HepG2 (cell line): ENCODE data around the gene PRKCZ. TPM values are rescaled to one million over a fixed set of nuclear protein-coding genes. Genes with fewer than 3 reads are reported as not detected.

Experiments
- FOSL1 ChIP-seq: sonication (generic); formaldehyde crosslinking; IDR thresholded peaks from 2 replicates; pipeline ENCODE4 v1.9.0; 2021; ENCODE audit warnings: missing genetic modification reagents, borderline replicate concordance
- GLI4 ChIP-seq: sonication (generic); formaldehyde crosslinking; IDR thresholded peaks from 2 replicates; pipeline ENCODE4 v1.5.1; 2020; ENCODE audit warnings: missing genetic modification reagents, mild to moderate bottlenecking, moderate library complexity, borderline replicate concordance
- HMGA1 ChIP-seq: sonication (generic); formaldehyde crosslinking; conservative IDR thresholded peaks from 2 replicates; pipeline ENCODE4 v1.4.0; 2020; ENCODE audit warnings: missing genetic modification reagents
- HOXA9 ChIP-seq: sonication (generic); formaldehyde crosslinking; IDR thresholded peaks from 2 replicates; pipeline ENCODE4 v1.8.1; 2022; ENCODE audit warnings: missing genetic modification reagents, mild to moderate bottlenecking, moderate library complexity, borderline replicate concordance
- KLF6 ChIP-seq: IDR thresholded peaks from 2 replicates; pipeline ENCODE4 v1.8.0; 2016; ENCODE audit warnings: missing biosample characterization, missing genetic modification reagents
- KMT2A ChIP-seq: sonication (generic); formaldehyde crosslinking; IDR thresholded peaks from 2 replicates; pipeline ENCODE4 v1.4.0; 2020; ENCODE audit warnings: missing genetic modification reagents
- MEF2D ChIP-seq: sonication (generic); formaldehyde crosslinking; IDR thresholded peaks from 2 replicates; pipeline ENCODE4 v1.5.1; 2020; ENCODE audit warnings: mild to moderate bottlenecking, missing genetic modification reagents
- MEIS2 ChIP-seq: sonication (generic); formaldehyde crosslinking; IDR thresholded peaks from 2 replicates; pipeline ENCODE4 v1.9.0; 2021; ENCODE audit warnings: mild to moderate bottlenecking, missing genetic modification reagents
- NCOA1 ChIP-seq: sonication (generic); formaldehyde crosslinking; IDR thresholded peaks from 2 replicates; pipeline ENCODE4 v1.9.0; 2021; ENCODE audit warnings: missing genetic modification reagents
- NFIB ChIP-seq: sonication (generic); formaldehyde crosslinking; IDR thresholded peaks from 2 replicates; pipeline ENCODE4 v1.9.0; 2021; ENCODE audit warnings: missing genetic modification reagents, mild to moderate bottlenecking, borderline replicate concordance
- PRDM4 ChIP-seq: sonication (generic); formaldehyde crosslinking; IDR thresholded peaks from 2 replicates; pipeline ENCODE4 v1.9.0; 2021; ENCODE audit warnings: missing genetic modification reagents, borderline replicate concordance
- PRPF4 ChIP-seq: fragments of 200-400 bp; formaldehyde crosslinking; IDR thresholded peaks from 2 replicates; pipeline ENCODE4 v1.6.1; 2016; ENCODE audit warnings: low read length, low read depth; ENCODE audit not compliant: poor library complexity, severe bottlenecking
- PTBP1 ChIP-seq: fragments of 200-400 bp; formaldehyde crosslinking; IDR thresholded peaks from 2 replicates; pipeline ENCODE4 v1.6.1; 2018; ENCODE audit warnings: low read length, low read depth; ENCODE audit not compliant: poor library complexity, severe bottlenecking
- REPIN1 ChIP-seq: sonication (generic); formaldehyde crosslinking; IDR thresholded peaks from 2 replicates; pipeline ENCODE4 v1.8.0; 2022; ENCODE audit warnings: missing genetic modification reagents, low read depth, mild to moderate bottlenecking, borderline replicate concordance
- SALL2 ChIP-seq: sonication (generic); formaldehyde crosslinking; IDR thresholded peaks from 2 replicates; pipeline ENCODE4 v1.8.1; 2023; ENCODE audit warnings: mild to moderate bottlenecking, missing genetic modification reagents, inconsistent platforms
- TGIF2 ChIP-seq: IDR thresholded peaks from 2 replicates; pipeline ENCODE4 v1.6.1; 2016; ENCODE audit warnings: control low read depth, missing compliant biosample characterization
- TOE1 ChIP-seq: sonication (generic); formaldehyde crosslinking; IDR thresholded peaks from 2 replicates; pipeline ENCODE4 v1.4.0; 2020; ENCODE audit warnings: mild to moderate bottlenecking, missing genetic modification reagents
- U2AF1 ChIP-seq: fragments of 200-400 bp; formaldehyde crosslinking; optimal IDR thresholded peaks from 2 replicates; pipeline ENCODE3; 2017; ENCODE audit warnings: mild to moderate bottlenecking, low read depth, low read length
- ZBTB39 ChIP-seq: sonication (generic); formaldehyde crosslinking; IDR thresholded peaks from 2 replicates; pipeline ENCODE4 v1.5.0; 2020; ENCODE audit warnings: missing genetic modification reagents
- ZNF10 ChIP-seq: sonication (generic); formaldehyde crosslinking; IDR thresholded peaks from 2 replicates; pipeline ENCODE4 v1.4.0; 2020; ENCODE audit warnings: mild to moderate bottlenecking, low read depth, missing genetic modification reagents, borderline replicate concordance
- ZNF224 ChIP-seq: sonication (generic); formaldehyde crosslinking; IDR thresholded peaks from 2 replicates; pipeline ENCODE4 v1.5.0; 2020; ENCODE audit warnings: mild to moderate bottlenecking, missing genetic modification reagents
- ZNF431 ChIP-seq: sonication (generic); formaldehyde crosslinking; IDR thresholded peaks from 2 replicates; pipeline ENCODE4 v1.9.0; 2022; ENCODE audit warnings: missing genetic modification reagents, low read depth, mild to moderate bottlenecking, borderline replicate concordance
- ZNF460 ChIP-seq: sonication (generic); formaldehyde crosslinking; IDR thresholded peaks from 2 replicates; pipeline ENCODE4 v1.5.1; 2020; ENCODE audit warnings: missing genetic modification reagents, mild to moderate bottlenecking, borderline replicate concordance
- ZNF557 ChIP-seq: sonication (generic); formaldehyde crosslinking; IDR thresholded peaks from 2 replicates; pipeline ENCODE4 v1.4.0; 2020; ENCODE audit warnings: missing genetic modification reagents
- ZNF562 ChIP-seq: sonication (generic); formaldehyde crosslinking; IDR thresholded peaks from 2 replicates; pipeline ENCODE4 v1.8.0; 2022; ENCODE audit warnings: missing genetic modification reagents, borderline replicate concordance
- ZNF670 ChIP-seq: sonication (generic); formaldehyde crosslinking; IDR thresholded peaks from 2 replicates; pipeline ENCODE4 v1.8.0; 2022; ENCODE audit warnings: mild to moderate bottlenecking, missing genetic modification reagents, borderline replicate concordance
- ZNF761 ChIP-seq: sonication (generic); formaldehyde crosslinking; conservative IDR thresholded peaks from 2 replicates; pipeline ENCODE4 v1.4.0; 2020; ENCODE audit warnings: mild to moderate bottlenecking, missing genetic modification reagents
- ZNF782 ChIP-seq: sonication (generic); formaldehyde crosslinking; IDR thresholded peaks from 2 replicates; pipeline ENCODE4 v1.4.0; 2020; ENCODE audit warnings: missing genetic modification reagents, mild to moderate bottlenecking, borderline replicate concordance
- ZSCAN9 ChIP-seq: IDR thresholded peaks from 2 replicates; pipeline ENCODE4 v1.6.1; 2016; ENCODE audit warnings: borderline replicate concordance
- polyA plus RNA-seq, 8 experiments: library from polyadenylated mRNA; depleted of rRNA in 3 of 8; stranded (reverse) in 7 of 8; unstranded in 1 of 8; fragments of >200 nt; fragmentation: Illumina TruSeq in 4 of 8; extraction: Trizol in 4 of 8; gene quantifications; 2 replicates each; pipeline versions ENCODE4 v1.2.1 to v1.2.3, GENCODE V29; 2011 to 2016; ENCODE audit warnings: low read depth in 4 of 8, missing spikeins in 1 of 8, mixed read lengths in 1 of 8; ENCODE audit not compliant: insufficient read depth in 1 of 8
- total RNA-seq, 5 experiments: library from RNA; depleted of rRNA; stranded (reverse); fragments of >200 nt; fragmentation: Illumina TruSeq; extraction: Trizol; gene quantifications; 2 replicates each; pipeline ENCODE4 v1.2.3, GENCODE V29; 2016; ENCODE audit warnings: low read depth in 1 of 5

PRKCZ gene
- total and polyA plus RNA-seq, 2 of the 13 experiments (the other 11 are each of a cell fraction or from before 2014, with no cell fraction given) = 34.7 to 85.2 TPM

GRCh38 chr1:2049225-2049717, 940 bp upstream of the PRKCZ start (continued):
- TF ChIP-seq ZNF460 (CRISPR knock-in tag) (no peak), MEF2D (peak; percentile 83), KMT2A (CRISPR knock-in tag) (no peak), GLI4 (CRISPR knock-in tag) (no peak; the same call in 1 of the 2 replicates), FOSL1 (CRISPR knock-in tag) (no peak), U2AF1 (no peak), PRDM4 (no peak), TGIF2 (CRISPR knock-in tag) (peak; percentile 83), NCOA1 (CRISPR knock-in tag) (no peak), HOXA9 (no peak), SALL2 (no peak), KLF6 (CRISPR knock-in tag) (peak; percentile 76; the same call in 1 of the 2 replicates), ZBTB39 (CRISPR knock-in tag) (0 out of 2 replicates have a peak, but pooled peaks have one; percentile 72), ZNF224 (CRISPR knock-in tag) (no peak), ZNF782 (CRISPR knock-in tag) (no peak), NFIB (CRISPR knock-in tag) (peak; percentile 69; the same call in 1 of the 2 replicates), ZNF431 (CRISPR knock-in tag) (0 out of 2 replicates have a peak, but pooled peaks have one; percentile 50), PRPF4 (no peak), PTBP1 (peak; percentile 34), ZNF761 (CRISPR knock-in tag) (no peak), TOE1 (CRISPR knock-in tag) (no peak), MEIS2 (no peak), ZNF10 (CRISPR knock-in tag) (no peak), HMGA1 (CRISPR knock-in tag) (no peak), ZNF562 (CRISPR knock-in tag) (no peak), ZNF670 (CRISPR knock-in tag) (no peak), ZSCAN9 (CRISPR knock-in tag) (peak; percentile 85), ZNF557 (CRISPR knock-in tag) (no peak), REPIN1 (CRISPR knock-in tag) (peak; percentile 39)
